Measurements from ENCODE around the gene GNA12.

- TF ChIP-seq CTCF (IDR thresholded peaks at IDR 0.05) = no peak
- no peak for TF ChIP-seq POLR2A (IDR thresholded peaks at IDR 0.05)
Observed at GRCh38 chr7:2702594-2702957, 141.5 kb downstream of the GNA12 start.

All from adrenal gland (tissue), 5 donors.